IMR-90 (cell line): Measurements from ENCODE around the gene ADAMTS17. TPM values are rescaled to one million over a fixed set of nuclear protein-coding genes. Genes with fewer than 3 reads are reported as not detected.

ENCODE experiments used
- ATAC-seq: fragments of 200-7000 bp; cut with Tn5 transposase; 2 replicates; pipeline ENCODE4 v1.9.1; 2020; ENCODE audit warnings: low read depth, mild to moderate bottlenecking, moderate library complexity
- BruUV-seq: library from RNA; stranded (reverse); fragments of 400-500 nt; replicated peaks from 2 replicates; lab custom pipeline; 2021; lab: Mats Ljungman, UMichigan
- CTCF ChIA-PET: fragments of 300-600 bp; formaldehyde crosslinking; extraction: SDS; loops from one replicate; lab custom pipeline; 2021; ENCODE audit warnings: antibody characterized with exemption; lab: Yijun Ruan, JAX
- POLR2A ChIA-PET: fragments of 300-600 bp; sonication (Branson Sonifier 250); formaldehyde crosslinking; loops from one replicate; lab custom pipeline; 2022; ENCODE audit warnings: antibody characterized with exemption; ENCODE audit not compliant: unreplicated experiment; lab: Charles Lee
- DNase-seq: peaks from one replicate; pipeline ENCODE4 v3.0.0; 2013
- H2AFZ ChIP-seq: replicated peaks from 2 replicates; pipeline ENCODE3; 2013; ENCODE audit warnings: low read length, mild to moderate bottlenecking; ENCODE audit not compliant: poor library complexity
- H2AK5ac ChIP-seq: 2 replicates; pipeline ENCODE4 v1.6.1; 2013; ENCODE audit warnings: low read depth, low read length, inconsistent platforms
- H2AK9ac ChIP-seq: replicated peaks from 2 replicates; pipeline ENCODE3; 2013; ENCODE audit warnings: mild to moderate bottlenecking, low read depth, low read length, moderate library complexity; ENCODE audit not compliant: poor library complexity
- H2BK120ac ChIP-seq: 2 replicates; pipeline ENCODE4 v1.6.1; 2013; ENCODE audit warnings: low read depth, low read length, inconsistent platforms
- H2BK15ac ChIP-seq: 3 replicates; pipeline ENCODE4 v1.6.1; 2013; ENCODE audit warnings: low read depth, low read length, inconsistent platforms
- H2BK20ac ChIP-seq: 2 replicates; pipeline ENCODE4 v1.6.1; 2013; ENCODE audit warnings: low read depth, mild to moderate bottlenecking, inconsistent platforms, low read length, moderate library complexity
- H2BK5ac ChIP-seq: 2 replicates; pipeline ENCODE4 v1.6.1; 2013; ENCODE audit warnings: mild to moderate bottlenecking, low read depth, low read length, inconsistent platforms; ENCODE audit not compliant: poor library complexity, severe bottlenecking
- H3K14ac ChIP-seq: replicated peaks from 2 replicates; pipeline ENCODE4 v1.6.1; 2013; ENCODE audit warnings: low read depth, low read length, inconsistent platforms
- H3K18ac ChIP-seq: 2 replicates; pipeline ENCODE4 v1.6.1; 2013; ENCODE audit warnings: low read depth, low read length, control low read depth
- H3K23ac ChIP-seq: 2 replicates; pipeline ENCODE4 v1.6.1; 2013; ENCODE audit warnings: low read depth, low read length, inconsistent platforms
- H3K27ac ChIP-seq: 2 replicates; pipeline ENCODE4 v1.5.1; 2013; ENCODE audit warnings: mild to moderate bottlenecking, control low read depth, low read length; ENCODE audit not compliant: insufficient read depth
- H3K27me3 ChIP-seq: 2 replicates; pipeline ENCODE4 v1.6.1; 2013; ENCODE audit warnings: low read length; ENCODE audit not compliant: control insufficient read depth, insufficient read depth
- H3K36me3 ChIP-seq: 2 replicates; pipeline ENCODE4 v1.6.1; 2013; ENCODE audit warnings: low read length, mixed read lengths; ENCODE audit not compliant: control insufficient read depth, insufficient read depth
- H3K4ac ChIP-seq: 2 replicates; pipeline ENCODE4 v1.6.1; 2013; ENCODE audit warnings: low read depth, low read length, inconsistent platforms
- H3K4me1 ChIP-seq: 2 replicates; pipeline ENCODE4 v1.6.1; 2013; ENCODE audit warnings: low read length, mixed read lengths; ENCODE audit not compliant: control insufficient read depth, insufficient read depth
- H3K4me2 ChIP-seq: 2 replicates; pipeline ENCODE4 v1.6.1; 2013; ENCODE audit warnings: low read depth, mild to moderate bottlenecking, control low read depth, low read length, moderate library complexity
- H3K4me3 ChIP-seq: 2 replicates; pipeline ENCODE4 v1.5.1; 2013; ENCODE audit warnings: low read depth, mild to moderate bottlenecking, control low read depth, low read length, moderate library complexity; ENCODE audit not compliant: insufficient read depth
- H3K56ac ChIP-seq: 2 replicates; pipeline ENCODE4 v1.6.1; 2013; ENCODE audit warnings: low read length, inconsistent platforms; ENCODE audit not compliant: insufficient read depth; ENCODE audit errors: extremely low read depth
- H3K79me1 ChIP-seq, 2 experiments: 2 replicates each; pipeline ENCODE4 v1.6.1; 2013; ENCODE audit warnings: low read length in 2 of 2, inconsistent platforms in 1 of 2, low read depth in 1 of 2
- H3K9ac ChIP-seq: 2 replicates; pipeline ENCODE4 v1.6.1; 2013; ENCODE audit warnings: low read depth, low read length, control low read depth
- H3K9me1 ChIP-seq: 2 replicates; pipeline ENCODE4 v1.6.1; 2013; ENCODE audit warnings: low read length, inconsistent platforms; ENCODE audit not compliant: insufficient read depth
- H3K9me3 ChIP-seq: 2 replicates; pipeline ENCODE4 v1.6.1; 2013; ENCODE audit warnings: low read length; ENCODE audit not compliant: control insufficient read depth, insufficient read depth
- H4K20me1 ChIP-seq: 2 replicates; pipeline ENCODE4 v1.6.1; 2013; ENCODE audit warnings: low read length, inconsistent platforms; ENCODE audit not compliant: insufficient read depth
- H4K5ac ChIP-seq: 2 replicates; pipeline ENCODE4 v1.6.1; 2013; ENCODE audit warnings: mild to moderate bottlenecking, low read depth, low read length, control low read depth
- H4K8ac ChIP-seq, 2 experiments: 2 replicates each; pipeline ENCODE4 v1.6.1; 2013; ENCODE audit warnings: low read depth in 2 of 2, low read length in 2 of 2, control low read depth in 1 of 2, inconsistent platforms in 1 of 2
- H4K91ac ChIP-seq: 2 replicates; pipeline ENCODE4 v1.6.1; 2013; ENCODE audit warnings: low read depth, low read length, inconsistent platforms; ENCODE audit not compliant: insufficient read depth
- BHLHE40 ChIP-seq: fragments of 150-350 bp; IDR thresholded peaks from 2 replicates; pipeline ENCODE4 v1.6.1; 2016; ENCODE audit warnings: mild to moderate bottlenecking, low read depth, low read length
- CEBPB ChIP-seq: IDR thresholded peaks from 2 replicates; pipeline ENCODE4 v1.6.1; 2012; ENCODE audit warnings: low read depth, low read length, improper control_type of control experiment
- CHD1 ChIP-seq: IDR thresholded peaks from 2 replicates; pipeline ENCODE4 v1.6.1; 2012; ENCODE audit warnings: low read depth, low read length, improper control_type of control experiment
- CTCF ChIP-seq: conservative IDR thresholded peaks from 2 replicates; pipeline ENCODE4 v1.5.1; 2012; ENCODE audit warnings: mild to moderate bottlenecking, low read depth, low read length, improper control_type of control experiment
- ELK1 ChIP-seq: fragments of 150-350 bp; IDR thresholded peaks from 2 replicates; pipeline ENCODE4 v1.6.1; 2016; ENCODE audit warnings: low read depth, mild to moderate bottlenecking, low read length, moderate library complexity, borderline replicate concordance
- FOS ChIP-seq: fragments of 150-350 bp; IDR thresholded peaks from 2 replicates; pipeline ENCODE4 v1.6.1; 2016; ENCODE audit warnings: low read depth, low read length
- MAFK ChIP-seq: IDR thresholded peaks from 2 replicates; pipeline ENCODE4 v1.6.1; 2012; ENCODE audit warnings: low read depth, low read length, improper control_type of control experiment
- MAZ ChIP-seq: IDR thresholded peaks from 2 replicates; pipeline ENCODE4 v1.6.1; 2012; ENCODE audit warnings: low read depth, mild to moderate bottlenecking, low read length, improper control_type of control experiment, moderate library complexity, borderline replicate concordance
- MXI1 ChIP-seq: IDR thresholded peaks from 2 replicates; pipeline ENCODE4 v1.6.1; 2012; ENCODE audit warnings: low read depth, mild to moderate bottlenecking, low read length, moderate library complexity, borderline replicate concordance
- NFE2L2 ChIP-seq: fragments of 150-350 bp; IDR thresholded peaks from 2 replicates; pipeline ENCODE4 v1.6.1; 2016; ENCODE audit warnings: low read depth, mild to moderate bottlenecking, low read length
- POLR2A ChIP-seq: IDR thresholded peaks from 2 replicates; pipeline ENCODE4 v1.6.1; 2012; ENCODE audit warnings: mild to moderate bottlenecking, low read depth, low read length
- RAD21 ChIP-seq: IDR thresholded peaks from 2 replicates; pipeline ENCODE4 v1.6.1; 2012; ENCODE audit warnings: low read length, improper control_type of control experiment
- RCOR1 ChIP-seq: IDR thresholded peaks from 2 replicates; pipeline ENCODE4 v1.6.1; 2012; ENCODE audit warnings: mild to moderate bottlenecking, low read length, improper control_type of control experiment; ENCODE audit not compliant: insufficient replicate concordance
- RFX5 ChIP-seq: IDR thresholded peaks from 2 replicates; pipeline ENCODE4 v1.8.0; 2012; ENCODE audit warnings: low read depth, mild to moderate bottlenecking, low read length, moderate library complexity
- SMC3 ChIP-seq: fragments of 150-350 bp; IDR thresholded peaks from 2 replicates; pipeline ENCODE4 v1.6.1; 2016; ENCODE audit warnings: low read depth, mild to moderate bottlenecking, antibody characterized with exemption, low read length, moderate library complexity
- USF2 ChIP-seq: fragments of 150-350 bp; IDR thresholded peaks from 2 replicates; pipeline ENCODE4 v1.6.1; 2017; ENCODE audit warnings: mild to moderate bottlenecking, antibody characterized with exemption, low read length, low read depth
- WGBS, 2 experiments: methylation state at CpG; one replicate each; pipeline versions ENCODE4 v1.1.5 to v1.1.7; 2013; ENCODE audit warnings: missing lambda C conversion rate in 2 of 2; ENCODE audit not compliant: insufficient read length in 1 of 2; ENCODE audit errors: extremely low coverage in 2 of 2; 5-methylcytosine and 5-hydroxymethylcytosine counted together
- dilution Hi-C: fragments of 300-500 bp; cut with HindIII; formaldehyde crosslinking; loops from one replicate; pipeline ENCODE4 v1.14.3; 2018; ENCODE audit warnings: low sequenced_read_pairs; ENCODE audit not compliant: unreplicated experiment
- in situ Hi-C: fragments of 300-500 bp; cut with MboI; formaldehyde crosslinking; loops from 3 replicates; pipeline ENCODE4 v1.14.3; 2019; ENCODE audit warnings: low sequenced_read_pairs, inconsistent platforms, mixed read lengths
- intact Hi-C: fragments of 100-400 bp; cut with micrococcal nuclease; formaldehyde crosslinking; loops from 2 replicates; pipeline ENCODE4 v1.10.0; 2022
- polyA plus RNA-seq, 3 experiments: library from polyadenylated mRNA; depleted of rRNA; stranded (reverse); fragments of >200 nt; gene quantifications; 2 replicates each; pipeline ENCODE4 v1.2.3, GENCODE V29; 2012; ENCODE audit warnings: low replicate concordance in 1 of 3
- total RNA-seq: library from RNA; depleted of rRNA; stranded (reverse); fragments of >200 nt; gene quantifications from 2 replicates; pipeline ENCODE4 v1.2.3, GENCODE V29; 2012

The ADAMTS17 gene
- total and polyA plus RNA-seq, 2 of the 4 experiments (the other 2 are of a cell fraction) = 0.03 TPM; not detected in 1

GRCh38 chr15:100330629-100331215 is 11.1 kb downstream of the ADAMTS17 start:
- Histone ChIP-seq H3K4me3 (no peak overlapping the region), H3K4me2 (no peak overlapping the region), H3K18ac (no peak overlapping the region), H2BK5ac (no peak overlapping the region), H4K5ac (no peak overlapping the region), H3K4me1 (no peaks in the 10 kb centered on the region), H3K23ac (no peak overlapping the region), H2AFZ (no peak overlapping the region), H3K9me3 (peaks cover 17% of the 10 kb centered on the region), H2BK15ac (no peak overlapping the region), H3K79me1 (no peaks in the 10 kb centered on the region), H3K27ac (no peak overlapping the region), H2BK20ac (no peak overlapping the region), H3K4ac (no peak overlapping the region), H4K20me1 (no peaks in the 10 kb centered on the region), H4K8ac (no peak overlapping the region), H3K56ac (no peak overlapping the region), H4K91ac (no peak overlapping the region), H3K36me3 (no peaks in the 10 kb centered on the region), H2AK9ac (no peak overlapping the region), H2AK5ac (no peak overlapping the region), H3K14ac (no peak overlapping the region), H2BK120ac (no peak overlapping the region), H3K27me3 (no peaks in the 10 kb centered on the region), H3K9ac (no peak overlapping the region), H3K9me1 (no peaks in the 10 kb centered on the region)
- intact Hi-C loops = no loop called here
- in situ Hi-C loops = no loop called here
- BruUV-seq = no TSS peak
- TF ChIP-seq USF2 (no peak), RCOR1 (no peak), FOS (no peak), BHLHE40 (no peak), RFX5 (no peak), POLR2A (no peak), ELK1 (no peak), NFE2L2 (no peak), CEBPB (no peak), MAFK (no peak), MAZ (no peak), MXI1 (no peak), RAD21 (no peak), CTCF (no peak), SMC3 (no peak), CHD1 (no peak)
- WGBS, 2 experiments = 40% methylated on average over 2 of the region's 12 CpGs; no CpG with 5 or more reads in 1 of the 2 experiments
- ATAC-seq (no peak), DNase-seq (no peak)
- ChIA-PET POLR2A (no interaction called here), CTCF (interaction anchor here (1.1 kb wide), 1 partner anchor 443 kb away, joined by 4 read pairs; no protein-coding TSS in a partner anchor)
- dilution Hi-C loops = no loop called here
